Hepatocyte (in vitro differentiated cells): ENCODE results near the gene ASB6.

Experiments
- CTCF ChIP-seq: fragments of 200-600 bp; sonication (generic); IDR thresholded peaks from 2 replicates; pipeline ENCODE4 v1.5.1; 2016; ENCODE audit warnings: antibody characterized with exemption, mild to moderate bottlenecking; ENCODE audit not compliant: poor library complexity
- EZH2 ChIP-seq: fragments of 200-600 bp; sonication (generic); IDR thresholded peaks from 2 replicates; pipeline ENCODE4 v1.6.1; 2016; ENCODE audit warnings: antibody characterized with exemption, mild to moderate bottlenecking, borderline replicate concordance
- EZH2phosphoT487 ChIP-seq: fragments of 200-600 bp; sonication (generic); IDR thresholded peaks from one replicate; pipeline ENCODE4 v1.6.1; 2018; ENCODE audit warnings: antibody characterized with exemption, mild to moderate bottlenecking, low read depth, moderate library complexity; ENCODE audit not compliant: unreplicated experiment, severe bottlenecking

- TF ChIP-seq CTCF (no peak), EZH2 (no peak), EZH2phosphoT487 (no peak)
These were observed 35.0 kb upstream of the ASB6 start for GRCh38 chr9:129676975-129677374.
